Keratinocyte (primary cell): ENCODE data around the gene OR2T27.

Experiments used
- CTCF ChIP-seq, 3 experiments: IDR thresholded peaks in 1 of 3; conservative IDR thresholded peaks in 1 of 3; optimal IDR thresholded peaks in 1 of 3; 2 replicates in 2 of 3; 3 replicates in 1 of 3; pipeline versions ENCODE3 to v1.5.1; 2011; ENCODE audit warnings: low read length in 3 of 3, mild to moderate bottlenecking in 3 of 3, moderate library complexity in 2 of 3, control low read depth in 1 of 3, inconsistent platforms in 1 of 3; ENCODE audit not compliant: insufficient read depth in 2 of 3; ENCODE audit errors: extremely low read depth in 1 of 3
- EZH2 ChIP-seq: IDR thresholded peaks from one replicate; pipeline ENCODE4 v1.6.1; 2012; ENCODE audit warnings: inconsistent platforms, mild to moderate bottlenecking, low read length, moderate library complexity

GRCh38 chr1:248610301-248610700 is 45.0 kb downstream of the OR2T27 start:
- TF ChIP-seq CTCF (optimal IDR thresholded peaks at IDR 0.05 in 1 of 3, IDR thresholded peaks at IDR 0.05 in 1 of 3, conservative IDR thresholded peaks at IDR 0.05 in 1 of 3; ENCODE audit: extremely low read depth in 1 of 3, insufficient read depth in 2 of 3, low read length in 3 of 3) (no peak), EZH2 (no peak)
